Measurements from ENCODE around the gene PHKG1. TPM values are rescaled to one million over a fixed set of nuclear protein-coding genes. Genes with fewer than 3 reads are reported as not detected.
"Not testable (repeated sequence)": the region's sequence is repeated elsewhere in the genome, so short reads cannot be mapped to it uniquely, and the experiment has no call there.

Gene PHKG1
- total RNA-seq, 1 donor from 2014 or later, result 21.4 TPM

DNA sequence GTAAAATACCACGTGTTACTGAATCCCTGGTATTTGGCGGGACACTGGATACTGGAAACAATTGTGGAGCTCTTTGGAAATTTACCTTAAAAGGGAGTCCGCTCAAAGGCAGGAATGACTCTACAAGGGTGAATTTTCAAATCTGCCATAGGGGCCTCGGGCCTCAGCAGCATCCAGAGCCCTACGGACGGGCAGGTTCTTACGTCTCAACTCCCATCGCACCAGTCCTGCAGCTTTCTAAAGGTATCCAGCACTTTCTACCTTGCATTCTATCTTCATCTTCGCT is 41.8 kb downstream of the PHKG1 start:
- DNase-seq, result no peak
- peak overlapping the region; percentile 90 for H3K4me3 ChIP-seq
- H3K27me3 ChIP-seq (ENCODE audit: low read depth), result no peaks in the 10 kb centered on the region
- H3K9me3 ChIP-seq (replicated peaks), result no peaks in the 10 kb centered on the region
- peaks cover 33% of the 10 kb centered on the region for H3K36me3 ChIP-seq
- TF ChIP-seq, protein P1, sequence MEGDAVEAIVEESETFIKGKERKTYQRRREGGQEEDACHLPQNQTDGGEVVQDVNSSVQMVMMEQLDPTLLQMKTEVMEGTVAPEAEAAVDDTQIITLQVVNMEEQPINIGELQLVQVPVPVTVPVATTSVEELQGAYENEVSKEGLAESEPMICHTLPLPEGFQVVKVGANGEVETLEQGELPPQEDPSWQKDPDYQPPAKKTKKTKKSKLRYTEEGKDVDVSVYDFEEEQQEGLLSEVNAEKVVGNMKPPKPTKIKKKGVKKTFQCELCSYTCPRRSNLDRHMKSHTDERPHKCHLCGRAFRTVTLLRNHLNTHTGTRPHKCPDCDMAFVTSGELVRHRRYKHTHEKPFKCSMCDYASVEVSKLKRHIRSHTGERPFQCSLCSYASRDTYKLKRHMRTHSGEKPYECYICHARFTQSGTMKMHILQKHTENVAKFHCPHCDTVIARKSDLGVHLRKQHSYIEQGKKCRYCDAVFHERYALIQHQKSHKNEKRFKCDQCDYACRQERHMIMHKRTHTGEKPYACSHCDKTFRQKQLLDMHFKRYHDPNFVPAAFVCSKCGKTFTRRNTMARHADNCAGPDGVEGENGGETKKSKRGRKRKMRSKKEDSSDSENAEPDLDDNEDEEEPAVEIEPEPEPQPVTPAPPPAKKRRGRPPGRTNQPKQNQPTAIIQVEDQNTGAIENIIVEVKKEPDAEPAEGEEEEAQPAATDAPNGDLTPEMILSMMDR (IDR thresholded peaks at IDR 0.05; ENCODE audit: borderline replicate concordance), result no peak
- H3K27ac ChIP-seq (replicated peaks), result peak overlapping the region; percentile 93
- H3K4me1 ChIP-seq, result peaks cover 65% of the 10 kb centered on the region
- intact Hi-C loops (cut with micrococcal nuclease), result no loop called here

DNA sequence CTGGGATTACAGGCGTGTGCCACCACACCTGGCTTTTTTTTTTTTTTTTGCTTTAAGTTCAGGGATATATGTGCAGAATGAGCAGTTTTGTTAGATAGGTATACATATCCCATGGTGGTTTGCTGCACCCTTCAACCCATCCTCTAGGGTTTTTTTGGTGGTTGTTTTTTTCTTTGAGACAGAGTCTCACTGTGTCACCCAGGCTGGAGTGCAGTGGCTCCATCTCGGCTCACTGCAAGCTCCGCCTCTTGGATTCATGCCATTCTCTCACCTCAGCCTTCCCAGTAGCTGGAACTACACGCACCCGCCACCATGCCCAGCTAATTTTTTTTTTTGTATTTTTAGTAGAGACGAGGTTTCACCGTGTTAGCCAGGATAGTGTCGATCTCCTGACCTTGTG is 44.0 kb downstream of the PHKG1 start:
- Histone ChIP-seq H3K36me3 (peaks cover 12% of the 10 kb centered on the region), H3K4me1 (peaks cover 65% of the 10 kb centered on the region), H3K27ac (replicated peaks) (peak overlapping the region; percentile 53)
- H3K4me3 ChIP-seq; DNase-seq; H3K27me3 ChIP-seq (ENCODE audit: low read depth); intact Hi-C loops (cut with micrococcal nuclease); H3K9me3 ChIP-seq (replicated peaks): not testable (repeated sequence)

DNA sequence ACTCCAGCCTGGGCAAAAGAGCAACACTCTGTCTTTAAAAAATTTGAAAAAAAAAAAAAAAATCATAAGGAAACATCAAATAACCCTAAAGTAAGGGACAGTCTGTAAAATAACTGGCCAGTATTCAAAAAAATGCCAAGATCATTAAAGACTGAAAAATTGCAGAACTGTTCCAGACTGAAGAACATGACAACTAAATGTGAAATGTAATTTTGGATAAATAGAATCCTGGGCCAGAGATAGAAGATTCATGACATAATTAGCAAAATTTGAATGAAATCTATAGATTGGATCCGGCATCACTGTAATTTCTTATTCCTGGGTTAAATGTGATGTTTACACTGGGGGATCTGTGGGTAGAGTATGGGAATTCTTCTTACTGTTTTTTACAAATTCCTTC is 44.5 kb downstream of the PHKG1 start:
- TF ChIP-seq, protein P1 (IDR thresholded peaks at IDR 0.05; ENCODE audit: borderline replicate concordance), result no peak
- H3K27ac ChIP-seq (replicated peaks), result peak overlapping the region; percentile 53
- peaks cover 62% of the 10 kb centered on the region for H3K4me1 ChIP-seq

DNA sequence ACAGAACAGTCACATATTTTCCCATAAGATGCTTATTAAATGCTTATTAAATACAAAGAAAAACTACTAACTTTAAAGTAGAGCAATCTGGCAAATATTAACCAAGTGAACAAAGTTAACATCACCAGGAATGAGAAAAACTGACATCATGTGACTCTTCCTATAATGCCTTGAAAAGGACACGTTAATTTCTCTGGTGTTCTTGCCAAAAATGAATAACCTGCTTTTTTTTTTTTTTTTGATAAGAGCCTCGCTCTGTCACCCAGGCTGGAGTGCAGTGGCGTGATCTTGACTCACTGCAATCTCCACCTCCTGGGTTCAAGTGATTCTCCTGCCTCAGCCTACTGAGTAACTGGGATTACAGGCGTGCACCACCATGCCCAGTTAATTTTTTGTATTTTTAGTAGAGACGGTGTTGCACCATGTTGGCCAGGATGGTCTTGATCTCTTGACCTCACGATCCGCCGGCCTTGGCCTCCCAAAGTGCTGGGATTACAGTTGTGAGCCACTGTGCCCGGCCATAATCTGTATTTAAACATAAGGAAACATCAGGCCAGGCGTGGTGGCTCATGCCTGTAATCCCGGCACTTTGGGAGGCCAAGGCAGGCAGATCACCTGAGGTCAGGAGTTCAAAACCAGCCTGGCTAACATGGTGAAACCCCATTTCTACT is 45.2 kb downstream of the PHKG1 start:
- H3K4me1 ChIP-seq, result peaks cover 55% of the 10 kb centered on the region
- H3K9me3 ChIP-seq (replicated peaks); H3K4me3 ChIP-seq; H3K27me3 ChIP-seq (ENCODE audit: low read depth); DNase-seq; H3K36me3 ChIP-seq; intact Hi-C loops (cut with micrococcal nuclease): not testable (repeated sequence)
- peak overlapping the region; percentile 30 for H3K27ac ChIP-seq (replicated peaks)

More for the DNA sequence above, 44.5 kb downstream of the PHKG1 start:
- Histone ChIP-seq H3K4me3 (no peak overlapping the region), H3K36me3 (peaks cover 6% of the 10 kb centered on the region), H3K27me3 (ENCODE audit: low read depth) (no peaks in the 10 kb centered on the region), H3K9me3 (replicated peaks) (no peaks in the 10 kb centered on the region)
- DNase-seq, result no peak
- intact Hi-C loops (cut with micrococcal nuclease), result no loop called here

DNA sequence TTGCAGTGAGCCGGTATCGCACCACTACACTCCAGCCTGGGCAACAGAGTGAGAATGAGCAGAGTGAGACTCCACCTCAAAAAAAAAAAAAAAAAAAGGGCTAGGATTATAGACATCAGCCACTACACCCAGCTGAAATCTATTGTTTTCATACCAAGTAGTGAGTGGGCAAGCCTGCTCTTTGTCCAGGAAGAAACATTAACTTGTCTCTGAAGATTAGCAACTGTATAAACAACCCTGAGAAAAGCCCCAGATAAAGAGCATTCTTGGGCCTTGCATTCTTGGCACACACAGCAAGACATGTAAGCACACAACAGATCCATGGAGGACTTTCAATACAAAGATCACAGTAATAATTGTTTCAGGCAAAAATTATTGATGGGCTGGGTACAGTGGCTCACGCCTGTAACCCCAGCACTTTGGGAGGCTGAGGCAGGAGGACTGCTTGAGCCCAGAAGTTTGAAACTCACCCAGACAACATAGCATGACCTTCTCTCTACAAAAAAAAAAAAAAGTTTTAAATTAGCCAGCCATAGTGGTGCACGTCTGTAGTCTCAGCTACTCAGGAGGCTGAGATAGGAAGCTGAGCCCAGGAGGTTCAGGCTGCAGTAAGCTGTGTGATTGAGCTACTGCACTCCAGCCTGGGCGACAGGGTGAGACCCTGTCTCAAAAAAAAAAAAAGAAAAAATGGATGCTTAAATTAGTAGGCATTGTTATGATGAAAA is 45.9 kb downstream of the PHKG1 start:
- Histone ChIP-seq H3K4me3 (no peak overlapping the region), H3K27me3 (ENCODE audit: low read depth) (no peaks in the 10 kb centered on the region), H3K27ac (replicated peaks) (peak overlapping the region; percentile 30), H3K4me1 (peaks cover 48% of the 10 kb centered on the region), H3K36me3 (peaks cover 7% of the 10 kb centered on the region), H3K9me3 (replicated peaks) (no peaks in the 10 kb centered on the region)
- intact Hi-C loops (cut with micrococcal nuclease), result no loop called here
- DNase-seq, result no peak
- TF ChIP-seq, protein P1 (IDR thresholded peaks at IDR 0.05; ENCODE audit: borderline replicate concordance), result no peak

DNA sequence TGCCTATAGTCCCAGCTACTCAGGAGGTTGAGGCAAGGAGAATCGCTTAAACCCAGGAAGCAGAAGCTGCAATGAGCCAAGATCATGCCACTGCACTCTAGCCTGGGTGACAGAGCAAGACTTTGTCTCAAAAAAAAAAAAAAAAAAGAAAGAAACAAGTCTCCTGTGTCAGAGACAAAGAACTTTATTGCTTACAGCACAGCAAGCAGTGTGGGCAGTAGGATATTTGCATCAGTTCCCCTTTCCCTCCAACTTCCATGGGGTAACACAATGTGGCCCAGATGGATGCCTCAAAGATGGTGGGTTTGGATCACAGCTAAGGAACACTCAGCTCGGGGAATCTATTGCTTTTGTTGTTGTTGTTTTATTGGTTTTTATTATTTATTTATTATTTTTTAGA is 47.0 kb downstream of the PHKG1 start:
- Histone ChIP-seq H3K36me3 (peaks cover 15% of the 10 kb centered on the region), H3K4me1 (peaks cover 40% of the 10 kb centered on the region)
- H3K9me3 ChIP-seq (replicated peaks); H3K27me3 ChIP-seq (ENCODE audit: low read depth); H3K4me3 ChIP-seq; intact Hi-C loops (cut with micrococcal nuclease); H3K27ac ChIP-seq (replicated peaks); DNase-seq: not testable (repeated sequence)

GRCh38 chr7:56040730-56041129 is 52.0 kb downstream of the PHKG1 start:
- peaks cover 19% of the 10 kb centered on the region for H3K36me3 ChIP-seq
- H3K9me3 ChIP-seq (replicated peaks), result no peaks in the 10 kb centered on the region
- TF ChIP-seq, protein P1 (IDR thresholded peaks at IDR 0.05; ENCODE audit: borderline replicate concordance), result no peak
- H3K4me3 ChIP-seq, result no peak overlapping the region
- H3K4me1 ChIP-seq, result no peaks in the 10 kb centered on the region
- no peak for DNase-seq
- H3K27ac ChIP-seq (replicated peaks), result no peak overlapping the region
- no peaks in the 10 kb centered on the region for H3K27me3 ChIP-seq (ENCODE audit: low read depth)
- intact Hi-C loops (cut with micrococcal nuclease), result no loop called here
